SK-N-SH treated with all-trans-retinoic acid at 6 μM for 48 hours (cell line): ENCODE measurements around the gene ZSCAN5C.

Source experiments
- ARNTL ChIP-seq: fragments of 450-650 bp; formaldehyde crosslinking; IDR thresholded peaks from 2 replicates; pipeline ENCODE4 v1.5.0; 2020; ENCODE audit warnings: low read depth, mild to moderate bottlenecking, moderate library complexity, borderline replicate concordance
- CSDC2 ChIP-seq: fragments of 250-450 bp; sonication (Bioruptor Pico); IDR thresholded peaks from 2 replicates; pipeline ENCODE4 v1.5.0; 2020; ENCODE audit warnings: mild to moderate bottlenecking, moderate library complexity
- RARB ChIP-seq: fragments of 250-450 bp; sonication (Bioruptor Pico); IDR thresholded peaks from 2 replicates; pipeline ENCODE4 v1.8.0; 2021; ENCODE audit warnings: mild to moderate bottlenecking, moderate library complexity
- TCF4 ChIP-seq: fragments of 250-450 bp; sonication (Bioruptor Pico); IDR thresholded peaks from 2 replicates; pipeline ENCODE4 v1.8.0; 2021; ENCODE audit warnings: mild to moderate bottlenecking, moderate library complexity, borderline replicate concordance
- ZNF70 ChIP-seq: fragments of 450-650 bp; formaldehyde crosslinking; IDR thresholded peaks from 2 replicates; pipeline ENCODE4 v1.5.0; 2020; ENCODE audit warnings: mild to moderate bottlenecking, moderate library complexity
- TF ChIP-seq, protein P1 (sequence below): fragments of 250-450 bp; sonication (Bioruptor Pico); IDR thresholded peaks from 2 replicates; pipeline ENCODE4 v1.8.0; 2020; ENCODE audit warnings: mild to moderate bottlenecking, moderate library complexity, borderline replicate concordance
- TF ChIP-seq, protein P2 (sequence below): fragments of 250-450 bp; sonication (Bioruptor Pico); IDR thresholded peaks from 2 replicates; pipeline ENCODE4 v1.5.0; 2020; ENCODE audit warnings: mild to moderate bottlenecking, moderate library complexity
- TF ChIP-seq, protein P3 (sequence below): fragments of 250-450 bp; sonication (Bioruptor Pico); IDR thresholded peaks from 2 replicates; pipeline ENCODE4 v1.5.1; 2020; ENCODE audit warnings: low read depth, mild to moderate bottlenecking, moderate library complexity

DNA sequence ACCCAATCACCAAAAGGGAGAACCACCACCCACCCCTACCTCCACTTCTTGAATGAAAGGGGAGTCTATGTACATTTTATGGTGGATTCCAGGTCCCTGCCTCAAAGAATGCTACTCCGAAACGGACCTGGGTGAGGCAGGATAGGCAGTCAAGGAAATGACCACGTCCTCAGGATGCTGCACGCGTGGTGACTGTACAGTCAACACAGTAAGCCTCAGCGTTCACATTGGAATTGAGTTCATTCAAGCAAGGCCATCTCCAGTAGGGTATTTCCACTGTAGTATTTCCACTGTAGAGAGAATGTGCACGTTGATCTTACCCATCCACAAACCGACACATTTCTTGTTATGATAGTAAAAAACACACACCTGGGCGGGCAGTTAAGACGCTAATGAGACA lies 16.9 kb downstream of the ZSCAN5C start:
- TF ChIP-seq TCF4 (CRISPR knock-in tag) (no peak), ARNTL (CRISPR knock-in tag) (no peak), CSDC2 (CRISPR knock-in tag) (no peak), ZNF70 (CRISPR knock-in tag) (no peak), RARB (CRISPR knock-in tag) (no peak)
- TF ChIP-seq, protein P1, sequence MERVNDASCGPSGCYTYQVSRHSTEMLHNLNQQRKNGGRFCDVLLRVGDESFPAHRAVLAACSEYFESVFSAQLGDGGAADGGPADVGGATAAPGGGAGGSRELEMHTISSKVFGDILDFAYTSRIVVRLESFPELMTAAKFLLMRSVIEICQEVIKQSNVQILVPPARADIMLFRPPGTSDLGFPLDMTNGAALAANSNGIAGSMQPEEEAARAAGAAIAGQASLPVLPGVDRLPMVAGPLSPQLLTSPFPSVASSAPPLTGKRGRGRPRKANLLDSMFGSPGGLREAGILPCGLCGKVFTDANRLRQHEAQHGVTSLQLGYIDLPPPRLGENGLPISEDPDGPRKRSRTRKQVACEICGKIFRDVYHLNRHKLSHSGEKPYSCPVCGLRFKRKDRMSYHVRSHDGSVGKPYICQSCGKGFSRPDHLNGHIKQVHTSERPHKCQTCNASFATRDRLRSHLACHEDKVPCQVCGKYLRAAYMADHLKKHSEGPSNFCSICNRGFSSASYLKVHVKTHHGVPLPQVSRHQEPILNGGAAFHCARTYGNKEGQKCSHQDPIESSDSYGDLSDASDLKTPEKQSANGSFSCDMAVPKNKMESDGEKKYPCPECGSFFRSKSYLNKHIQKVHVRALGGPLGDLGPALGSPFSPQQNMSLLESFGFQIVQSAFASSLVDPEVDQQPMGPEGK (CRISPR knock-in tag): no peak
- TF ChIP-seq, protein P2, sequence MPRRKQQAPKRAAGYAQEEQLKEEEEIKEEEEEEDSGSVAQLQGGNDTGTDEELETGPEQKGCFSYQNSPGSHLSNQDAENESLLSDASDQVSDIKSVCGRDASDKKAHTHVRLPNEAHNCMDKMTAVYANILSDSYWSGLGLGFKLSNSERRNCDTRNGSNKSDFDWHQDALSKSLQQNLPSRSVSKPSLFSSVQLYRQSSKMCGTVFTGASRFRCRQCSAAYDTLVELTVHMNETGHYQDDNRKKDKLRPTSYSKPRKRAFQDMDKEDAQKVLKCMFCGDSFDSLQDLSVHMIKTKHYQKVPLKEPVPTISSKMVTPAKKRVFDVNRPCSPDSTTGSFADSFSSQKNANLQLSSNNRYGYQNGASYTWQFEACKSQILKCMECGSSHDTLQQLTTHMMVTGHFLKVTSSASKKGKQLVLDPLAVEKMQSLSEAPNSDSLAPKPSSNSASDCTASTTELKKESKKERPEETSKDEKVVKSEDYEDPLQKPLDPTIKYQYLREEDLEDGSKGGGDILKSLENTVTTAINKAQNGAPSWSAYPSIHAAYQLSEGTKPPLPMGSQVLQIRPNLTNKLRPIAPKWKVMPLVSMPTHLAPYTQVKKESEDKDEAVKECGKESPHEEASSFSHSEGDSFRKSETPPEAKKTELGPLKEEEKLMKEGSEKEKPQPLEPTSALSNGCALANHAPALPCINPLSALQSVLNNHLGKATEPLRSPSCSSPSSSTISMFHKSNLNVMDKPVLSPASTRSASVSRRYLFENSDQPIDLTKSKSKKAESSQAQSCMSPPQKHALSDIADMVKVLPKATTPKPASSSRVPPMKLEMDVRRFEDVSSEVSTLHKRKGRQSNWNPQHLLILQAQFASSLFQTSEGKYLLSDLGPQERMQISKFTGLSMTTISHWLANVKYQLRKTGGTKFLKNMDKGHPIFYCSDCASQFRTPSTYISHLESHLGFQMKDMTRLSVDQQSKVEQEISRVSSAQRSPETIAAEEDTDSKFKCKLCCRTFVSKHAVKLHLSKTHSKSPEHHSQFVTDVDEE: no peak
- TF ChIP-seq, protein P3, sequence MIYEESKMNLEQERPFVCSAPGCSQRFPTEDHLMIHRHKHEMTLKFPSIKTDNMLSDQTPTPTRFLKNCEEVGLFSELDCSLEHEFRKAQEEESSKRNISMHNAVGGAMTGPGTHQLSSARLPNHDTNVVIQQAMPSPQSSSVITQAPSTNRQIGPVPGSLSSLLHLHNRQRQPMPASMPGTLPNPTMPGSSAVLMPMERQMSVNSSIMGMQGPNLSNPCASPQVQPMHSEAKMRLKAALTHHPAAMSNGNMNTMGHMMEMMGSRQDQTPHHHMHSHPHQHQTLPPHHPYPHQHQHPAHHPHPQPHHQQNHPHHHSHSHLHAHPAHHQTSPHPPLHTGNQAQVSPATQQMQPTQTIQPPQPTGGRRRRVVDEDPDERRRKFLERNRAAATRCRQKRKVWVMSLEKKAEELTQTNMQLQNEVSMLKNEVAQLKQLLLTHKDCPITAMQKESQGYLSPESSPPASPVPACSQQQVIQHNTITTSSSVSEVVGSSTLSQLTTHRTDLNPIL: no peak
